ENCODE measurements around the gene TNS3. TPM values are rescaled to one million over a fixed set of nuclear protein-coding genes. Genes with fewer than 3 reads are reported as not detected.

The TNS3 gene
- total RNA-seq, 4 donors from 2014 or later: 34.6 to 52.5 (median 48.6) TPM

- Histone ChIP-seq H3K27me3 (no peaks in the 10 kb centered on the region), H3K9me3 (no peaks in the 10 kb centered on the region), H3K4me1 (peaks cover 23 to 36% (median 27%) of the 10 kb centered on the region in 4 donors), H3K4me3 (no peak overlapping the region), H3K27ac (replicated peaks in 1 of 4) (no peak overlapping the region), H3K36me3 (no peaks in the 10 kb centered on the region)
- no peak for DNase-seq (ENCODE audit: extremely low spot score)
- intact Hi-C loops (cut with DNase I): no loop called here
- TF ChIP-seq POLR2AphosphoS5 (IDR thresholded peaks at IDR 0.05) (no peak), POLR2A (IDR thresholded peaks at IDR 0.05; ENCODE audit: low read depth) (no peak), EP300 (IDR thresholded peaks at IDR 0.05) (no peak), CTCF (IDR thresholded peaks at IDR 0.05) (no peak)
- WGBS: 84% methylated on average over 9 of the region's 10 CpGs
Measured at GRCh38 chr7:47357361-47357760, 224.6 kb downstream of the TNS3 start.

GRCh38 chr7:47356261-47356660 lies 225.7 kb downstream of the TNS3 start:
- H3K4me3 ChIP-seq: no peak overlapping the region
- DNase-seq (ENCODE audit: extremely low spot score): no peak
- H3K27ac ChIP-seq (replicated peaks in 1 of 4): no peak overlapping the region
- H3K9me3 ChIP-seq: no peaks in the 10 kb centered on the region
- TF ChIP-seq CTCF (IDR thresholded peaks at IDR 0.05) (no peak), POLR2A (IDR thresholded peaks at IDR 0.05; ENCODE audit: low read depth) (no peak), EP300 (IDR thresholded peaks at IDR 0.05) (no peak), POLR2AphosphoS5 (IDR thresholded peaks at IDR 0.05) (no peak)
- intact Hi-C loops (cut with DNase I): no loop called here
- 97% methylated on average over 5 of the region's 5 CpGs for WGBS
- H3K36me3 ChIP-seq: no peaks in the 10 kb centered on the region
- no peaks in the 10 kb centered on the region for H3K27me3 ChIP-seq
- peaks cover 15 to 29% (median 19%) of the 10 kb centered on the region in 4 donors for H3K4me1 ChIP-seq

GRCh38 chr7:47355684-47356083 lies 226.2 kb downstream of the TNS3 start:
- no peak for TF ChIP-seq EP300 (IDR thresholded peaks at IDR 0.05)
- Histone ChIP-seq H3K36me3 (no peaks in the 10 kb centered on the region), H3K27me3 (no peaks in the 10 kb centered on the region), H3K27ac (replicated peaks in 1 of 4) (no peak overlapping the region), H3K4me1 (peaks cover 13 to 23% (median 17%) of the 10 kb centered on the region in 4 donors), H3K9me3 (no peaks in the 10 kb centered on the region), H3K4me3 (no peak overlapping the region)
- intact Hi-C loops (cut with DNase I): no loop called here
- WGBS: 68% methylated on average over 5 of the region's 5 CpGs
- no peak for DNase-seq (ENCODE audit: extremely low spot score)

GRCh38 chr7:47354831-47355541 lies 226.9 kb downstream of the TNS3 start:
- WGBS: 93% methylated on average over 17 of the region's 22 CpGs
- Histone ChIP-seq H3K27ac (replicated peaks in 1 of 4) (no peak overlapping the region), H3K36me3 (no peaks in the 10 kb centered on the region)

GRCh38 chr7:47354071-47354470 lies 227.8 kb downstream of the TNS3 start:
- WGBS: 87% methylated on average over 3 of the region's 4 CpGs
- no peaks in the 10 kb centered on the region for H3K9me3 ChIP-seq
- H3K27me3 ChIP-seq: no peaks in the 10 kb centered on the region
- intact Hi-C loops (cut with DNase I): no loop called here
- no peak overlapping the region for H3K4me3 ChIP-seq
- TF ChIP-seq CTCF (IDR thresholded peaks at IDR 0.05) (no peak), POLR2A (IDR thresholded peaks at IDR 0.05; ENCODE audit: low read depth) (no peak), EP300 (IDR thresholded peaks at IDR 0.05) (no peak), POLR2AphosphoS5 (IDR thresholded peaks at IDR 0.05) (no peak)
- peaks cover 0 to 4% (median 0%) of the 10 kb centered on the region in 4 donors for H3K36me3 ChIP-seq
- DNase-seq (ENCODE audit: extremely low spot score): no peak
- H3K4me1 ChIP-seq: peaks cover 13 to 22% (median 17%) of the 10 kb centered on the region in 4 donors
- H3K27ac ChIP-seq (replicated peaks in 1 of 4): no peak overlapping the region

More at GRCh38 chr7:47354831-47355541, 226.9 kb downstream of the TNS3 start:
- intact Hi-C loops (cut with DNase I): no loop called here
- no peak for DNase-seq (ENCODE audit: extremely low spot score)
- Histone ChIP-seq H3K27me3 (no peaks in the 10 kb centered on the region), H3K9me3 (no peaks in the 10 kb centered on the region), H3K4me1 (peaks cover 13 to 22% (median 17%) of the 10 kb centered on the region in 4 donors), H3K4me3 (no peak overlapping the region)
- TF ChIP-seq POLR2AphosphoS5 (IDR thresholded peaks at IDR 0.05): no peak
- TF ChIP-seq CTCF (IDR thresholded peaks at IDR 0.05): no peak
- TF ChIP-seq EP300 (IDR thresholded peaks at IDR 0.05): no peak
- TF ChIP-seq POLR2A (IDR thresholded peaks at IDR 0.05; ENCODE audit: low read depth): no peak
